Pancreas (tissue), 10 donors: ENCODE results near the gene TMEM200B. TPM values are rescaled to one million over a fixed set of nuclear protein-coding genes. Genes with fewer than 3 reads are reported as not detected.

Experiments used
- ATAC-seq, 4 donors: fragments of 200-7000 bp; cut with Tn5 transposase; one replicate each; pipeline versions ENCODE4 v1.8.0 to v1.9.1; 2020; ENCODE audit warnings: mild to moderate bottlenecking in 4 of 4, moderate library complexity in 4 of 4
- DNase-seq, 6 donors: peaks; one replicate each; pipeline ENCODE4 v3.0.0-alpha.2; 2020
- FAIRE-seq: peaks from 2 replicates; lab custom pipeline; 2012; peaks lifted over from hg19 to GRCh38; lab: Jason Lieb, UNC
- H3K27ac ChIP-seq, 4 donors: fragments of 200-600 bp; sonication (generic); 1 replicate in 3 of 4; 2 replicates in 1 of 4; pipeline versions ENCODE4 v1.5.0 to v1.8.0; 2020
- H3K27me3 ChIP-seq, 4 donors: fragments of 200-600 bp; one replicate each; pipeline ENCODE4 v1.8.0; 2021
- H3K36me3 ChIP-seq, 3 donors: fragments of 200-600 bp; sonication (generic) in 1 of 3; one replicate each; pipeline versions ENCODE4 v1.5.0 to v1.8.0; 2020 to 2021
- H3K4me1 ChIP-seq, 3 donors: fragments of 200-600 bp; one replicate each; pipeline ENCODE4 v1.8.0; 2021
- H3K4me3 ChIP-seq, 4 donors: fragments of 200-600 bp; sonication (generic) in 2 of 4; one replicate each; pipeline versions ENCODE4 v1.5.0 to v1.8.0; 2020 to 2021
- H3K9me3 ChIP-seq, 4 donors: fragments of 200-600 bp; one replicate each; pipeline ENCODE4 v1.8.0; 2021
- CTCF ChIP-seq, 4 donors: fragments of 200-600 bp; sonication (generic) in 3 of 4; IDR thresholded peaks; one replicate each; pipeline versions ENCODE4 v1.5.0 to v1.8.0; 2021; ENCODE audit warnings: antibody characterized with exemption in 4 of 4
- WGBS, 2 donors: extraction: QIAGEN DNeasy Blood & Tissue Kit; methylation state at CpG; one replicate each; pipeline ENCODE4 v1.1.7; 2013; 5-methylcytosine and 5-hydroxymethylcytosine counted together
- intact Hi-C, 3 donors: fragments of 100-400 bp; cut with DNase I; formaldehyde crosslinking; loops; one replicate each; pipeline versions ENCODE4 v1.11.1 to v1.14.2; 2022
- polyA plus RNA-seq, 2 donors: library from polyadenylated mRNA; stranded (reverse); fragments of 200-250 nt; gene quantifications; one replicate each; pipeline ENCODE4 v1.2.3, GENCODE V29; 2013
- total RNA-seq, 6 donors: library from RNA; stranded (reverse); fragmentation: NEBNext Ultra II Directional in 4 of 6; extraction: Animal tissue kit (Norgen Biotek cat#: 25700) in 4 of 6; gene quantifications; one replicate each; pipeline versions ENCODE4 v1.2.1 to v1.2.4, GENCODE V29; 2021 to 2023
- donor health status: healthy with polysubstance abuse.
- donor health status: DM: no; HTN: no; CAD: no; lungs with moderate emphysema.
- donor health status: DM: no; HTN: no; CAD: no.
- donor health status: control.
- donor health status: control.
- donor health status: Bipolar disorder and iron deficiency.
- donor health status: DM: yes; HTN: yes; CAD: no.
- donor health status: DM: no; HTN: no; CAD: no.
- donor health status: DM: no; HTN: no; CAD: no.
- donor health status: DM: yes; HTN: yes; CAD: no.

TMEM200B gene
- 1 to 10 TPM in 1 of 6 donors, under 1 TPM in 5; 0.23 to 1.3 (median 0.65) TPM for total RNA-seq
- polyA plus RNA-seq: under 1 TPM; 0.72 to 0.94 TPM

- DNase-seq: peak in 1 of 6 donors; percentile 64
- Histone ChIP-seq H3K27me3 (peaks cover 0 to 8% (median 0%) of the 10 kb centered on the region in 4 donors), H3K4me3 (peak within 1 kb of the TSS; percentile 42 to 71 (median 49)), H3K36me3 (no peaks in the 10 kb centered on the region), H3K4me1 (peaks cover 0 to 14% (median 7%) of the 10 kb centered on the region in 3 donors), H3K9me3 (no peaks in the 10 kb centered on the region), H3K27ac (peak within 1 kb of the TSS in 3 of 4 donors; percentile 33 to 60 (median 59))
- peak; percentile 14 to 39 (median 22) for ATAC-seq
- FAIRE-seq: no peak
- 0 to 1% methylated on average over 37 to 46 of the region's 46 CpGs for WGBS, 2 donors
- intact Hi-C loops: no loop called here
- TF ChIP-seq CTCF (IDR thresholded peaks at IDR 0.05): no peak
These were observed at the start of gene TMEM200B for GRCh38 chr1:29123887-29124365. TSS of gene TMEM200B (minus strand) at chr1:29123903. CDS start at chr1:29121828, 2,075 bp downstream.

GRCh38 chr1:29172415-29172939 is 48.8 kb upstream of the TMEM200B start:
- Histone ChIP-seq H3K27ac (no peak overlapping the region), H3K4me3 (no peak overlapping the region), H3K27me3 (no peaks in the 10 kb centered on the region), H3K9me3 (no peaks in the 10 kb centered on the region), H3K4me1 (peaks cover 11 to 36% (median 34%) of the 10 kb centered on the region in 3 donors), H3K36me3 (peaks cover 0 to 2% (median 0%) of the 10 kb centered on the region in 3 donors)
- intact Hi-C loops: no loop called here
- FAIRE-seq (no peak), DNase-seq (no peak), ATAC-seq (no peak)
- 90 to 92% methylated on average over 8 of the region's 8 CpGs for WGBS, 2 donors
- TF ChIP-seq CTCF (IDR thresholded peaks at IDR 0.05): no peak

- TF ChIP-seq CTCF (IDR thresholded peaks at IDR 0.05): no peak
- ATAC-seq: no peak
- H3K36me3 ChIP-seq: peaks cover 0 to 10% (median 0%) of the 10 kb centered on the region in 3 donors
- H3K4me1 ChIP-seq: peaks cover 7 to 28% (median 27%) of the 10 kb centered on the region in 3 donors
- WGBS, 2 donors: 84 to 89% methylated on average over 5 of the region's 5 CpGs
- no peak overlapping the region for H3K27ac ChIP-seq
- intact Hi-C loops: no loop called here
- H3K27me3 ChIP-seq: no peaks in the 10 kb centered on the region
- FAIRE-seq: no peak
- H3K9me3 ChIP-seq: no peaks in the 10 kb centered on the region
- H3K4me3 ChIP-seq: no peak overlapping the region
- no peak for DNase-seq
These were observed 47.8 kb upstream of the TMEM200B start for GRCh38 chr1:29171521-29171920.

- FAIRE-seq: no peak
- H3K27ac ChIP-seq: no peak overlapping the region
These were observed 47.4 kb upstream of the TMEM200B start for GRCh38 chr1:29171089-29171488.

More at GRCh38 chr1:29171089-29171488, 47.4 kb upstream of the TMEM200B start:
- Histone ChIP-seq H3K4me1 (peaks cover 7 to 24% (median 23%) of the 10 kb centered on the region in 3 donors), H3K9me3 (no peaks in the 10 kb centered on the region), H3K36me3 (peaks cover 0 to 10% (median 0%) of the 10 kb centered on the region in 3 donors), H3K27me3 (no peaks in the 10 kb centered on the region), H3K4me3 (no peak overlapping the region)
- intact Hi-C loops: no loop called here
- 23 to 35% methylated on average over 3 of the region's 3 CpGs for WGBS, 2 donors
- ATAC-seq: peak in 2 of 4 donors; percentile 18 to 27
- no peak for DNase-seq
- TF ChIP-seq CTCF (IDR thresholded peaks at IDR 0.05): no peak
